T-helper 22 cell (primary cell): Measurements from ENCODE around the gene MPRIP.

Source experiments
- DNase-seq: peaks from one replicate; pipeline ENCODE4 v3.0.0-alpha.2; 2020; ENCODE audit warnings: low read depth

The MPRIP gene

GRCh38 chr17:17028059-17028877, 14.0 kb upstream of the MPRIP start:
- DNase-seq = no peak

- no peak for DNase-seq
Measured at GRCh38 chr17:17028878-17029535, 13.2 kb upstream of the MPRIP start.

GRCh38 chr17:17029938-17030337, 12.3 kb upstream of the MPRIP start:
- DNase-seq = no peak

GRCh38 chr17:17030515-17031211, 11.6 kb upstream of the MPRIP start:
- DNase-seq = no peak

- no peak for DNase-seq
Measured at GRCh38 chr17:17032131-17032692, 10.0 kb upstream of the MPRIP start.

- DNase-seq = no peak
Measured at GRCh38 chr17:17033466-17033865, 8.8 kb upstream of the MPRIP start.

GRCh38 chr17:17034026-17034425, 8.2 kb upstream of the MPRIP start:
- no peak for DNase-seq

GRCh38 chr17:17034496-17035075, 7.7 kb upstream of the MPRIP start:
- DNase-seq = no peak

GRCh38 chr17:17035490-17035889, 6.8 kb upstream of the MPRIP start:
- DNase-seq = no peak

- no peak for DNase-seq
Measured at GRCh38 chr17:17035920-17036523, 6.2 kb upstream of the MPRIP start.

GRCh38 chr17:17036524-17036998, 5.7 kb upstream of the MPRIP start:
- no peak for DNase-seq

GRCh38 chr17:17039911-17040310, 2.3 kb upstream of the MPRIP start:
- no peak for DNase-seq

- no peak for DNase-seq
Measured at GRCh38 chr17:17041018-17041521, 1.2 kb upstream of the MPRIP start.

- DNase-seq = peak; percentile 96
Measured at GRCh38 chr17:17041571-17042383, 480 bp upstream of the MPRIP start.

GRCh38 chr17:17042851-17043460, 699 bp downstream of the MPRIP start:
- peak; percentile 8 for DNase-seq

GRCh38 chr17:17043461-17044271, 1.4 kb downstream of the MPRIP start:
- DNase-seq = no peak

GRCh38 chr17:17044846-17045561, 2.7 kb downstream of the MPRIP start:
- no peak for DNase-seq

- DNase-seq = no peak
Measured at GRCh38 chr17:17048106-17048505, 5.8 kb downstream of the MPRIP start.
